Tongue (tissue), 2 donors: ENCODE measurements around the gene PCNA. TPM values are rescaled to one million over a fixed set of nuclear protein-coding genes. Genes with fewer than 3 reads are reported as not detected.
"Not testable (repeated sequence)": the region's sequence is repeated elsewhere in the genome, so short reads cannot be mapped to it uniquely, and the experiment has no call there.

ENCODE experiments used
- DNase-seq: peaks from one replicate; pipeline ENCODE4 v3.0.0-alpha.2; 2015
- total RNA-seq: library from RNA; depleted of rRNA; stranded (reverse); fragments of >200 nt; gene quantifications from one replicate; pipeline ENCODE4 v1.2.3, GENCODE V29; 2014

The PCNA gene
- total RNA-seq, 1 donor from 2014 or later, result 68.1 TPM

DNA sequence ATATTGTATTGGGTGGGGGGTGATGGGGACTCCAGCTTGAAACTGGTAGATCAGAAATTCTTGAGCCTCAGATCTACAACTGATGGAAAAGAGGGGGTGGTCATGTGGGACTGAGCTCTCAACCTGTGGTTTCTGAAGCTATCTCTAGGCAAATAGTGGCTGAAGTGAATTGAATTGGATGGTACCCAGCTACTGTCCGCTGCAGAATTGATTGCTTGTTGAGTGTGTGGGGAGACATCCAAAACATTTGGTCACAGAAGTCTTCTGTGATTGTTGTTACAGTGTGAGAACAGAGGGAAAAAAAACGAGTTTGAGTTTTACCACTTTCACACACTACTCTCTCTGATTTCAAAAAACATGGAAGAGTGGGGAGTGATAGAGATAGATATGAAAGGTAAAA is 21.9 kb upstream of the PCNA start:
- DNase-seq, result no peak

GRCh38 chr20:5140195-5140594 is 20.4 kb upstream of the PCNA start:
- DNase-seq, result no peak

DNA sequence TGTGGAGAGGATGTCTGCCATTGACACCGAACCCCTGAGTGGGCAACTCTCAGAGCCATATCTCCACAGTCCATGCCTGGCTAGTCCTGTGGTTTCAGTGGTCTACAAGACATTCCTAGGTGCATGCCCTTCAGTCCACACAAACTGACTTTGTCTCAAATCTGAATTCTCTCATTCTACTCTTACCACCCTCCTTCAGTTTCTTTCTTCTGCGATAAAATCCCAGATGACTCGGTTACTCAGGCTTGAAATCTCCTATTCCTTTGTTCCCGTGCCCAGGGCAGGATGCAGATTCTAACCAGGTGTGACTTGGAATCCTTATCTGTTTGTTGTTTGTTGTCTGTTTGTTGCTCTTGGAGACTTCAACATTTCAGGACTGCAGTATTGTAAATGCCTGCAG is 16.3 kb upstream of the PCNA start:
- DNase-seq, result no peak

- no peak for DNase-seq
Observed at GRCh38 chr20:5135363-5136012, 15.7 kb upstream of the PCNA start.

- DNase-seq, result no peak
Observed at GRCh38 chr20:5133998-5134397, 14.2 kb upstream of the PCNA start.

DNA sequence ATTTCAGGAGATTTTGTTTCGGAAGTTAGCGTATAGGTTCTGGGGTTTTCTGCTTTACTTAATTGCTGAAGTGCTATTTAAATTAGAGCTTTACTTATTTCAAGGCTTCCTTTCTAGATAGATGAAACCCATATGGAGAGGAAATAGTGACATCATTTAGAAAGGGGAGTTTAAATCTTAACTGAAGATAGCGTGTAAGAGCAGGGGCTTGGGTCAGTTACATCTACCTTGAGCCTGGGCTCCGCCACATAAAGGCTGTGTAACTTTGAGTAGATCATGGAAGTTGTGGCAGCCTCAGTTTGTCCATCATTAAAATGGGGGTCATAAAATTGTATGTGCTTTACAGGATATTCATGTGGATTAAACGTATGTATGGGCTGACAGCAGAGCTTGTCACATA is 11.7 kb upstream of the PCNA start:
- DNase-seq, result no peak

DNA sequence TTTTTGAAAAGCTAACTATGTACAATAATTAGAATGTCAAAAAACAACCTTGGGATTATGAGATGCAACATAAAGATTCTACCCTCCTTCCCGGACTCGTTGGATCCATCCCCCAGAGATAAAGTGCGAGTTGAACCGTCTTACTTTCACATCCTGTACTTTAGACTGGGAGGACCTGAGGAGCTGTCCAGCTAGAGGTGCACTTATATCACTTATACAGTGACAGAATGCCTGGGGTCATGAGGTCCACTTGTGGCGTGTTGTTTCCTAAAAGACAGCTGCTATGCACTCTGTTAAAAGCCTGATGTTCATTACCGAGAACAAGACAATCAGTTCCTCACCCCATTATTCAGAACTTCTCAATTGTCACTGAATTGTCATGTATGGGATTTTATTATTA is 9.1 kb upstream of the PCNA start:
- DNase-seq, result no peak

DNA sequence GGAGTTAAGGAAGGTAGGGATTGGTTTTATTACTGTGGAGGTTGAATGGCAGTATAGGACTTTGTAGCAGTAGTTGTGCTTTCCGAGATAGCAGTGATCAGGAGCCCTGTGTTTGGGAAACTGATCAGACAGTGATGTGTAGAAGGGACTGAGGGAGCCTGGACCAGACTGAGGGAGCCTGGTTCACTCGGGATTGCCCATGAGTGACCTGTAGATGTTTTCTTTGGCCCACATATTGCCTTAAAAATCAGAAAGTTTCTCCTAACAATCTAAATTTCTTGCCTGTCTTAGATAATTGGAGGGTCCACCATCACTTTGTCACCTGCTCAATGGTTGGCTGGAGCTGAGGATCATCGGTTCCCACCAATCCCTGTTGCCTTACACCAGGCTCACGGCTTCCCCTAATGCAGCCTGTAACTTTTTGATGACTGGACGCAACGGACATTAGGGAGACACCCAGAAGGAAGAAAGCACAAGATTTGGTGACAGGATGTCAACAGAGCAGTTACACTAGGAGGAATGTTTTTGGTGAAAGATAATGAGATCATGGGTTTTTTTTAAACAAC is 8.2 kb upstream of the PCNA start:
- no peak for DNase-seq

DNA sequence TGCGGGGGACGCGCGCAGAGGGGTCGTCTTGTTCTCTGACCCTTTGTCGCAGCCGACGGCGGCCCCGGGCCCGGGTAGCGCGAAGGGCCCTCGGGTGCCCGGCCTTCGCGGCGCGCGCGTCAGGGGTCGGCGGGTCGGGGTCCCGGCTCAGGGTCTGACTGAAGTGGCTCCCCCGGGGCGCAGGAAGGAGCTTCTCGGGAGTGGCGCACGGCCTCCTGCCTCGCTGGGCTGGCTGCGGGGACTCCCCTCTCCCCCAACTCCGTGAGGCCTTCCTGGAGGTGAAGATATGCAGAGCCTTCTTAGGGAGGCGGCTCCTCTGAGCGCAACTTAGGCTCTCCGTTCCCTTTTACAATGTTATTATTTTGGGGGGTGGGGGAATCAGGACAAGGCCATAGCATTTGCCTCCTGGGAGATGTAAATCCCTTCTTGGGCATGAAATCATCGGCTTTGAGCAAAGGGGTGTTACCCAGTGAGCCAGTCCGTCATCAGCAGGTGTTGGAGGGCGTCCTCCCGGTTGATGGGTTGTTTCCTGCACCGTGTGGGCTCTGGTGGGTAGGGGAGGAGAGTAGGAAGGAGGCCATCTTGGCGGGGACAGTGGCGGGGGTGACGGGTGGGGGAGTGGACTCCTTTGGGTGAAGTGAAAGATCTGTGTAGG is 7.6 kb upstream of the PCNA start:
- DNase-seq, result peak; percentile 74

DNA sequence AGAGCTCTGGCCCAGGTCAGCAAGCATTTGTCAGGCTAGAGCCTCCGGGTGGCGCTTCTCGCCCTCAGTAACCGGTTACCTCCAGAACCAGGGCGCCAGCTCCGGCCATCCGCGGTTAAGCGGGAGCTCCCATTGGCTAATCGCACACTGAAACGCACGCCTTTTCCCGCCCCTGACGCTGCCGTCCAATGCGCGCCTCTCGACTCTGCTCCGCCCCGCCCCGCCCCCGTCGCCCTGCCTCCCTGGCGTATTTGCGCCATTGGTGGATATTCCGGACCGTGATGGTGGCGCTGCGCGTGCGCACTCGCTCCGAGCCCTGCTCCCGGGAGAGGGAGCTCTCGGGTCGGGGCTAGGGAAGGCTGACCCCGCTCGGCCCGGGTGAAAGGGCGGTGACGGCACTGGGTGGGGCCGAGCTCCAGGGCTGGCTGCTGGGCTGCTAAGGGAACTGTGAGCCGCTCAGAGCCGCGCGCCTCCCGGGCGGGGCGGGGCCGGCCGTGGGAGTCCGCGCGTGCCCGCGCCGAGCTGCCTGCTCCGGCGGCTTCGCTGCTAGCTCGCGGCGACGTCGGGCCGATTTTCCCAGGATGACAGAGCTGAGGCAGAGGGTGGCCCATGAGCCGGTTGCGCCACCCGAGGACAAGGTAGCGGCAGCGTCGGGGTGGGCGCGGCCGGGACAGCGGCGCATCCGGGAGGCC is 6.9 kb upstream of the PCNA start, which contains the start of gene CDS2:
Gene CDS2 (plus strand): TSS at position 497 of the 692 bp plus-strand sequence. CDS start 85 bp downstream, at position 582.
- DNase-seq, result peak; percentile 100

DNA sequence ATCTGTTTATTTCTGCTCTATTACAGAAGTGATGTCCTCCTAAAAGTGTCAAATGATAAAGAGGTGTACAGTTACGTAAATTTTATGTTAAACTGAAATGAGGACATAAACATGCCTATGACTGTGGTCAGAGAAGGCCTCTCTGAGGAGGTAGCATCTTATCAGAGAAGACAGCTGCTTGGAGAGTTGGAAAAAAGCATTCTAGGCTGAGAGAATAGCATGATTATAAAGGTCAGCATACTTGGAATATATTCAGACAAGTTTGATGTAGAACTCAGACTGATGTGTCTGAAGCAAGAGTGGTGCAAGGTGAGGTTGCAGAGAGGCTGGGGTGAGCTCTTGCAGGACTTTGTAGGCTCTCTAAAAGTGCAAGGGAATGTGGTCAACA is 3.1 kb upstream of the PCNA start:
- no peak for DNase-seq

DNA sequence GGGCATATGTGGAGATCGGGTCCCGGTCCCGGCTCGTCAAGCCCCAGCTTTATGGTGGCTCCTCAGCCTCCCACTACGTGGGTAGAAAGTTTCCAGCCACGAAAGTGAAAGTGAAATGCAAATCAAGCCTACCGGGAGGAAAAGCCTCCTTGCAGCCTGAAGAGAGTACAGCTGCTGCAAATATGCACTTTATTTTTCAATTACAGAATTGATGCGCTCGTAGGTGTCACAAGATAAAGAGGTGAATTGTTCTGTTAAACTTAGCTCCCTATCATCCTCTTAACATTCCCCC is 373 bp upstream of the PCNA start:
- no peak for DNase-seq

- DNase-seq, result no peak
Observed at GRCh38 chr20:5119143-5119434, 669 bp downstream of the PCNA start.

DNA sequence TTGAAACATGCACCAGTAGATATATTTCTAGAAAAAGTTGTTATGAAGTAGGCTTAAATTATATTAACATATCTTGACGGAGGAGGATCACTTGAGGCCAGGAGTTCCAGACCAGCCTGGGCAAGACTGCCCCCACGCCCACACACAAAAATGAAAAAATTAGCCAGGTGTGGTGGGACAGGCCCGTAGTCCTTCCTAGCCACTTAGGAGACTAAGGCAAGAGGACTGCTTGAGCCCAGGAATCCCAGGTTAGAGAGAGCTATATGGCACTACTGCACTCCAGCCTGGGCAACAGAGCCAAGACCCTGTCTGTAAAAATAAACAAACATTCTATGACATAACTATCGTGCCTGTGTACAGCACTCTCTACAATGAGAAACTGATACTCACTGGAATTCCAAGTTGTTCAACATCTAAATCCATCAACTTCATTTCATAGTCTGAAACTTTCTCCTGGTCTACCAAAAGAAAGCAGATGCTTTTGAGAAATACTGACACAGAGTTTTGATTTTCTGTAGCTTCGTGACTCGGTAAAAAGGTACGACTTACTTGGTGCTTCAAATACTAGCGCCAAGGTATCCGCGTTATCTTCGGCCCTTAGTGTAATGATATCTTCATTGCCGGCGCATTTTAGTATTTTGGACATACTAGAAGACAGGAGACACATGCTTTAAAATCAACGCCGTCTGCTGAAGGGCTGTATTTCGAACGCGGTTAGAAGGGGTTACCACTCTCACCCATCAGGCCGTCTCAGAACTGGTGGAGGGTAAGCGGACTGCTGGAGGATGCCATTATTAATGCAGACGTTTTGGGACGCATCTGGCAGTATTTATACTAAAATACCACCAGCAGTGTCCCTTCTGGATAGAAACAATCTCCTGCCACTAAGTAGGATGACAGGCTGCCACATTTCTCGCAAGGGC is 1.3 kb downstream of the PCNA start:
- DNase-seq, result no peak

- no peak for DNase-seq
Observed at GRCh38 chr20:5116875-5117274, 2.9 kb downstream of the PCNA start.

GRCh38 chr20:5114403-5114802 is 5.4 kb downstream of the PCNA start:
- no peak for DNase-seq

DNA sequence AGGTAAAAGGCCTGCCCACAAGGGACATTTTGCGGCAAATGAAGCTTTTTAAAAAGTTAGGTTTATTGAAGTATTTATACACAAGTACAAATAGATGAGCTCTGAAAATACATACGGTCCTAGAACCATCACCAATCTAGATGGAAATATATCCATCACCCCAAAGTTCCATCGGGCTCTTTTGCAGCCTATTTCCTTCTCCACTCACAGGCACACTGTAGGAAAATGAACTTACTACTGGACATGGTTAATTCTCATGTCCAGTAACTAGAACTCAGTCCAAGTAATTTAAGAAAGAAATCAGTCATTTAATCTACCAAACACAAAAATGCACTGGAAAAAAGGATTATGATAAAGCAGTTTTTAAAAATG is 6.2 kb downstream of the PCNA start:
- no peak for DNase-seq

- DNase-seq, result no peak
Observed at GRCh38 chr20:5109276-5109675, 10.5 kb downstream of the PCNA start.

- no peak for DNase-seq
Observed at GRCh38 chr20:5104479-5104878, 15.3 kb downstream of the PCNA start.

DNA sequence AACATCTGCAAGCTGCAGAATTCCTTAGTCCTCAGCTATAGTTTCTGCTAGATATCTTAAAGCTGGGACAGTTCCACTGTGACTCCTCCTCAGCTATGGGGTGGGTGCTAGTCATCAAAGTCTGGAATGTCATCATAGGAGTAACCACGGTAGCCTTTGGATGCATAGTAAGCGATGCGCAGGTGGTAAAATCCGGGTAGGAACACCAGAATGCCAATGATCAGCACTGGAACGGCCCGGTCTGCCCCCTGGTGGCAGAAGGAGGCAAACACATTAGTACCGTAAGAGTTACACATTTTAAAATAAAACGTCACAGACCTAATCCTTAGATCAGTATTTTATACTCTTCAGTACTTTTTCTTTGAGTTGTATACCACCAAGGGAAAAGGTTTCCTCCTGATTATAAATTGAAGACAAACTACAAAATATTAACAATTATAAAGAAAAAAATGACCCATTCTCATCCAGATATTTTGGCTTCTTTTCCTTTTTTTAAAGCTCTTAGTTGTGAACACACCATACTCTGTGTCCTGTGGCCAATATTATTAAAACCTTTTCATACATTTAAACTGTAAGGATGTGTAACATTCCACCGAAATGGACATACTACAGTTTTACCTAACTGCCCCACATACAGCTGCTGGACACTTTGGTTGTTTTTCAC is 18.9 kb downstream of the PCNA start:
- peak; percentile 79 for DNase-seq

DNA sequence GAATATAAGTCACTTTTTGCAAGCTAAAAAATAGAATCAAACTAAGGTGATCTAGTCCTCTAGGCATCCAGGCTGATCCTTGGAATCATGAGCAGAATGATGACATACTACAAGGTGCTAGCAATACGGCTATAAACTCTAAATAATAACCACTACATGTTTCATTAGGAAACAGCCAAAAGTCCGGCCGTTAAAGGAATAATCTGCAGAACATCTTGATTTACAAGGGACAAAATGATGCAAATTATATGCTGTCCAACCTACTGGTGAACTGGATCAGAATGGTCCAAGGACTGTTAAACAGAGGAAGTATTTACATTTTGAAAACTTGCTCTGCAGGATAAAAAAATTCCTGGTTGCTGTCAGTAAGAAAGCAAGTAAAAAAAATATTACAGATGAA is 19.8 kb downstream of the PCNA start:
- not testable (repeated sequence) for DNase-seq

DNA sequence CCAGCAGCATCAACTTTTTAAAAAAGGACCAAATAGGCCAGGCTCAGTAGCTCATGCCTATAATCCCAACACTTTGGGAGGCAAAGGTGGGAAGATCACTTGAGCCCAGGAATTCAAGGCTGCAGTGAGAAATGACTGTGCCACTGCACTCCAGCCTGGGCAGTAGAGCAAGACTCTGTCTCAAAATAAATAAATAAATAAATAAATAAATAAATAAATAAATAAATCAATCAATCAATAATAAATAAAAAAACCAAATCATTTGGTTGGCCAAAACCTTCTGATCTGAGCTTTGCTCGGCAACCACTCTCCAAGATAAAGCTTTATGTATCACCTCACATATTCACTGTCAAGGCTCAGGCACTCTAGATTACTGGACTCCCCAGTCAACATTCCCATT is 20.7 kb downstream of the PCNA start:
- not testable (repeated sequence) for DNase-seq
